ENCODE data around the gene RPUSD4. TPM values are rescaled to one million over a fixed set of nuclear protein-coding genes. Genes with fewer than 3 reads are reported as not detected.

Gene RPUSD4
- total RNA-seq, 5 donors from 2014 or later (not counting 1 experiment from before 2014, with no cell fraction given) = 33.8 to 41.5 (median 40.2) TPM

- Histone ChIP-seq H3K27me3 (replicated peaks in 1 of 2; ENCODE audit: control insufficient read depth in 2 of 2, extremely low read depth in 1 of 2, insufficient read depth in 2 of 2, low read length in 1 of 2) (peaks cover 0 to 10% of the 10 kb centered on the region in 2 experiments), H3K27ac (ENCODE audit: low read length) (no peak overlapping the region), H3K9me3 (no peaks in the 10 kb centered on the region), H3K36me3 (ENCODE audit: control insufficient read depth in 2 of 2, extremely low read depth in 1 of 2, insufficient read depth in 1 of 2, low read length in 1 of 2) (no peaks in the 10 kb centered on the region), H3K4me1 (ENCODE audit: control insufficient read depth in 1 of 2, extremely low read depth in 1 of 2, insufficient read depth in 2 of 2, low read length in 2 of 2) (no peaks in the 10 kb centered on the region), H3K4me3 (ENCODE audit: control insufficient read depth in 1 of 2, extremely low read depth in 1 of 2, low read length in 1 of 2) (no peak overlapping the region)
- Mint-ChIP-seq H3K4me3 (no peak overlapping the region), H3K9me3 (no peaks in the 10 kb centered on the region), H3K27ac (no peak overlapping the region), H3K36me3 (no peaks in the 10 kb centered on the region), H3K27me3 (peaks cover 3 to 17% of the 10 kb centered on the region in 2 donors), H3K4me1 (no peaks in the 10 kb centered on the region)
- no peak for DNase-seq
- no peak for ATAC-seq (replicated peaks in 1 of 4)
- POLR2A ChIA-PET = no interaction called here
- WGBS (ENCODE audit: insufficient coverage) = 83% methylated on average over 3 of the region's 3 CpGs
- CTCF ChIA-PET = no interaction called here
These were observed 45.0 kb downstream of the RPUSD4 start for GRCh38 chr11:126166413-126166812.

GRCh38 chr11:126165757-126166156 is 45.7 kb downstream of the RPUSD4 start:
- ATAC-seq (replicated peaks in 1 of 4) (no peak), DNase-seq (no peak)
- H3K4me1 Mint-ChIP-seq = no peaks in the 10 kb centered on the region
- H3K4me3 Mint-ChIP-seq = no peak overlapping the region
- 94% methylated on average over 8 of the region's 10 CpGs for WGBS (ENCODE audit: insufficient coverage)
- POLR2A ChIA-PET = no interaction called here
- Histone ChIP-seq H3K4me1 (ENCODE audit: control insufficient read depth in 1 of 2, extremely low read depth in 1 of 2, insufficient read depth in 2 of 2, low read length in 2 of 2) (no peaks in the 10 kb centered on the region), H3K27ac (ENCODE audit: low read length) (no peak overlapping the region), H3K36me3 (ENCODE audit: control insufficient read depth in 2 of 2, extremely low read depth in 1 of 2, insufficient read depth in 1 of 2, low read length in 1 of 2) (no peaks in the 10 kb centered on the region), H3K9me3 (no peaks in the 10 kb centered on the region), H3K4me3 (ENCODE audit: control insufficient read depth in 1 of 2, extremely low read depth in 1 of 2, low read length in 1 of 2) (no peak overlapping the region), H3K27me3 (replicated peaks in 1 of 2; ENCODE audit: control insufficient read depth in 2 of 2, extremely low read depth in 1 of 2, insufficient read depth in 2 of 2, low read length in 1 of 2) (peaks cover 0 to 13% of the 10 kb centered on the region in 2 experiments)
- no peaks in the 10 kb centered on the region for H3K36me3 Mint-ChIP-seq
- no peak overlapping the region for H3K27ac Mint-ChIP-seq
- CTCF ChIA-PET = no interaction called here
- no peaks in the 10 kb centered on the region for H3K9me3 Mint-ChIP-seq
- H3K27me3 Mint-ChIP-seq = peaks cover 3 to 11% of the 10 kb centered on the region in 2 donors

GRCh38 chr11:126165311-126165720 is 46.1 kb downstream of the RPUSD4 start:
- Histone ChIP-seq H3K27me3 (replicated peaks in 1 of 2; ENCODE audit: control insufficient read depth in 2 of 2, extremely low read depth in 1 of 2, insufficient read depth in 2 of 2, low read length in 1 of 2) (peaks cover 0 to 13% of the 10 kb centered on the region in 2 experiments), H3K4me1 (ENCODE audit: control insufficient read depth in 1 of 2, extremely low read depth in 1 of 2, insufficient read depth in 2 of 2, low read length in 2 of 2) (no peaks in the 10 kb centered on the region), H3K9me3 (no peaks in the 10 kb centered on the region), H3K4me3 (ENCODE audit: control insufficient read depth in 1 of 2, extremely low read depth in 1 of 2, low read length in 1 of 2) (no peak overlapping the region), H3K27ac (ENCODE audit: low read length) (no peak overlapping the region), H3K36me3 (ENCODE audit: control insufficient read depth in 2 of 2, extremely low read depth in 1 of 2, insufficient read depth in 1 of 2, low read length in 1 of 2) (no peaks in the 10 kb centered on the region)
- Mint-ChIP-seq H3K4me3 (no peak overlapping the region), H3K36me3 (no peaks in the 10 kb centered on the region), H3K27ac (no peak overlapping the region), H3K4me1 (no peaks in the 10 kb centered on the region), H3K9me3 (no peaks in the 10 kb centered on the region), H3K27me3 (peaks cover 3 to 11% of the 10 kb centered on the region in 2 donors)
- ATAC-seq (replicated peaks in 1 of 4) = no peak
- no peak for DNase-seq
- ChIA-PET CTCF (no interaction called here), POLR2A (interaction anchor here in 1 of 2 donors (0.7 kb wide), 1 partner anchor 13 kb away, joined by 3 read pairs; no protein-coding TSS in a partner anchor)
- WGBS (ENCODE audit: insufficient coverage) = 78% methylated on average over 6 of the region's 9 CpGs

- POLR2A ChIA-PET = interaction anchor here in 1 of 2 donors (0.7 kb wide), 1 partner anchor 12 kb away, joined by 3 read pairs; no protein-coding TSS in a partner anchor
These were observed 46.7 kb downstream of the RPUSD4 start for GRCh38 chr11:126164781-126165180.

GRCh38 chr11:126163779-126164178 is 47.7 kb downstream of the RPUSD4 start:
- Mint-ChIP-seq H3K36me3 (no peaks in the 10 kb centered on the region), H3K9me3 (no peaks in the 10 kb centered on the region), H3K4me3 (no peak overlapping the region), H3K27ac (no peak overlapping the region), H3K27me3 (peaks cover 3 to 6% of the 10 kb centered on the region in 2 donors), H3K4me1 (no peaks in the 10 kb centered on the region)
- POLR2A ChIA-PET = no interaction called here
- DNase-seq = no peak
- CTCF ChIA-PET = no interaction called here
- no peaks in the 10 kb centered on the region for H3K4me1 ChIP-seq (ENCODE audit: control insufficient read depth in 1 of 2, extremely low read depth in 1 of 2, insufficient read depth in 2 of 2, low read length in 2 of 2)
- H3K27me3 ChIP-seq (replicated peaks in 1 of 2; ENCODE audit: control insufficient read depth in 2 of 2, extremely low read depth in 1 of 2, insufficient read depth in 2 of 2, low read length in 1 of 2) = peaks cover 0 to 13% of the 10 kb centered on the region in 2 experiments
- 27% methylated on average over 6 of the region's 9 CpGs for WGBS (ENCODE audit: insufficient coverage)
- no peak overlapping the region for H3K4me3 ChIP-seq (ENCODE audit: control insufficient read depth in 1 of 2, extremely low read depth in 1 of 2, low read length in 1 of 2)
- H3K9me3 ChIP-seq = no peaks in the 10 kb centered on the region
- H3K36me3 ChIP-seq (ENCODE audit: control insufficient read depth in 2 of 2, extremely low read depth in 1 of 2, insufficient read depth in 1 of 2, low read length in 1 of 2) = no peaks in the 10 kb centered on the region
- no peak overlapping the region for H3K27ac ChIP-seq (ENCODE audit: low read length)
- ATAC-seq (replicated peaks in 1 of 4) = no peak

More at GRCh38 chr11:126164781-126165180, 46.7 kb downstream of the RPUSD4 start:
- H3K4me3 Mint-ChIP-seq = no peak overlapping the region
- H3K4me1 Mint-ChIP-seq = no peaks in the 10 kb centered on the region
- no peaks in the 10 kb centered on the region for H3K9me3 ChIP-seq
- no peak for ATAC-seq (replicated peaks in 1 of 4)
- no peak overlapping the region for H3K27ac ChIP-seq (ENCODE audit: low read length)
- no peaks in the 10 kb centered on the region for H3K36me3 Mint-ChIP-seq
- WGBS (ENCODE audit: insufficient coverage) = 73% methylated on average over 5 of the region's 8 CpGs
- no peak overlapping the region for H3K27ac Mint-ChIP-seq
- no peak overlapping the region for H3K4me3 ChIP-seq (ENCODE audit: control insufficient read depth in 1 of 2, extremely low read depth in 1 of 2, low read length in 1 of 2)
- H3K4me1 ChIP-seq (ENCODE audit: control insufficient read depth in 1 of 2, extremely low read depth in 1 of 2, insufficient read depth in 2 of 2, low read length in 2 of 2) = no peaks in the 10 kb centered on the region
- DNase-seq = no peak
- H3K27me3 ChIP-seq (replicated peaks in 1 of 2; ENCODE audit: control insufficient read depth in 2 of 2, extremely low read depth in 1 of 2, insufficient read depth in 2 of 2, low read length in 1 of 2) = peaks cover 0 to 13% of the 10 kb centered on the region in 2 experiments
- H3K9me3 Mint-ChIP-seq = no peaks in the 10 kb centered on the region
- CTCF ChIA-PET = no interaction called here
- peaks cover 3 to 9% of the 10 kb centered on the region in 2 donors for H3K27me3 Mint-ChIP-seq
- no peaks in the 10 kb centered on the region for H3K36me3 ChIP-seq (ENCODE audit: control insufficient read depth in 2 of 2, extremely low read depth in 1 of 2, insufficient read depth in 1 of 2, low read length in 1 of 2)

GRCh38 chr11:126163074-126163700 is 48.3 kb downstream of the RPUSD4 start:
- Mint-ChIP-seq H3K4me1 (no peaks in the 10 kb centered on the region), H3K27me3 (peaks cover 3% of the 10 kb centered on the region in 2 donors), H3K4me3 (no peak overlapping the region), H3K27ac (no peak overlapping the region), H3K36me3 (no peaks in the 10 kb centered on the region), H3K9me3 (no peaks in the 10 kb centered on the region)
- Histone ChIP-seq H3K9me3 (no peaks in the 10 kb centered on the region), H3K27me3 (replicated peaks in 1 of 2; ENCODE audit: control insufficient read depth in 2 of 2, extremely low read depth in 1 of 2, insufficient read depth in 2 of 2, low read length in 1 of 2) (peaks cover 0 to 13% of the 10 kb centered on the region in 2 experiments), H3K4me1 (ENCODE audit: control insufficient read depth in 1 of 2, extremely low read depth in 1 of 2, insufficient read depth in 2 of 2, low read length in 2 of 2) (no peaks in the 10 kb centered on the region), H3K4me3 (ENCODE audit: control insufficient read depth in 1 of 2, extremely low read depth in 1 of 2, low read length in 1 of 2) (no peak overlapping the region), H3K27ac (ENCODE audit: low read length) (no peak overlapping the region), H3K36me3 (ENCODE audit: control insufficient read depth in 2 of 2, extremely low read depth in 1 of 2, insufficient read depth in 1 of 2, low read length in 1 of 2) (no peaks in the 10 kb centered on the region)
- ATAC-seq (replicated peaks in 1 of 4) (no peak), DNase-seq (no peak)
- WGBS (ENCODE audit: insufficient coverage) = 87% methylated on average over 16 of the region's 22 CpGs
- ChIA-PET POLR2A (no interaction called here), CTCF (no interaction called here)
